HG02884 (cell line): ENCODE results near the gene RPL6.

ENCODE experiments used
- ATAC-seq: cut with Tn5 transposase; IDR thresholded peaks from one replicate; pipeline ENCODE4 v1.9.1; 2021; ENCODE audit warnings: mild to moderate bottlenecking, moderate library complexity; ENCODE audit not compliant: unreplicated experiment

RPL6 gene

GRCh38 chr12:112381406-112381882 lies 28.0 kb downstream of the RPL6 start:
- ATAC-seq, result peak; percentile 38

- ATAC-seq, result no peak
Measured at GRCh38 chr12:112380663-112381405, 28.6 kb downstream of the RPL6 start.

- ATAC-seq, result no peak
Measured at GRCh38 chr12:112375105-112375504, 34.3 kb downstream of the RPL6 start.

GRCh38 chr12:112374166-112374740 lies 35.2 kb downstream of the RPL6 start:
- no peak for ATAC-seq

GRCh38 chr12:112370868-112371510 lies 38.4 kb downstream of the RPL6 start:
- no peak for ATAC-seq

- no peak for ATAC-seq
Measured at GRCh38 chr12:112370199-112370598, 39.2 kb downstream of the RPL6 start.

GRCh38 chr12:112368856-112369255 lies 40.5 kb downstream of the RPL6 start:
- no peak for ATAC-seq

- no peak for ATAC-seq
Measured at GRCh38 chr12:112367965-112368364, 41.4 kb downstream of the RPL6 start.

- ATAC-seq, result no peak
Measured at GRCh38 chr12:112362310-112362709, 47.1 kb downstream of the RPL6 start.

GRCh38 chr12:112361271-112361670 lies 48.1 kb downstream of the RPL6 start:
- no peak for ATAC-seq

- ATAC-seq, result no peak
Measured at GRCh38 chr12:112359290-112359689, 50.1 kb downstream of the RPL6 start.

GRCh38 chr12:112357214-112357613 lies 52.2 kb downstream of the RPL6 start:
- ATAC-seq, result no peak
